GM19099 (cell line): Measurements from ENCODE around the gene OCA2.

Experiments
- POLR2A ChIP-seq: IDR thresholded peaks from 3 replicates; pipeline ENCODE4 v1.6.1; 2011; ENCODE audit warnings: low read depth; ENCODE audit not compliant: insufficient read length; ENCODE audit errors: extremely low read depth

OCA2 gene

DNA sequence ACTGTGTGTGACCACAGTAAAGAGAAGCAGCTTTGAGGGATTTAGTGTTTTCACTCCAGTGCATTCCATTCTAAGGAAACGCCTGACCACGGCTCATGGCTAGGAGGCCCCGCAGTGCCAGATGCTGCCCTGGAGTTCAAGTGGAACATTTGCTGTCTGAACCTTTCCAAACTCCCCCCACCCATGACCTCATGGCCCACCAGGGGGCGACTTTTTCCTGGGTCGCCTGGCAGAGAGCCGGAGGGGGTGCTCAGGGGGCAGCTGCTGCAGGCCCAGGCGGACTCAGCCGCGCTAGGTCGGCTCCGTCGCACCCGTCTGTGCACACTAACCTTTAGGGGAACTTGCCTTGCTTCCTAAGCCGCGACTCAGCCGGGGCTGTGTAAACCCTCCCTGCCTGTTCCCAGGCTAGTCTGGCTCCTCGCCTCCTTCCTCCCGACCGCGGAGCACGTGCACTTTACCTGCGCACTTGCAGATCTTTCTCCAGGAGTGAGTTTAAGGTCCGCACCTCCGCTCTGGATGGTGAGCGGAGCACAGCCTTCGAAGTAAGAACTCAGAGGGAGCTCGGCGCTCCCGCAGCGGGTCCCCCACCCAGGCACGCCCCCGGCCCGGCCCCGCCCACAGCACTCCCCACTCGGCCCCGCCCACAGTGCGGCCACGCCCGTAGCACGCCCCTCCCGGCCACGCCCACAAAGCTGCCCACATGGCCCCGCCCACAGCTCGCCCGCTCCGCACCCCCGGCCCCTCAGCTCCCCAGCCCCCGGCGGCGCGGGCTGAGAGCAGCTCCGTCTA lies at the start of gene OCA2:
Gene OCA2 (minus strand): TSS at position 550 of the 789 bp plus-strand sequence. CDS start 17,441 bp downstream, outside the sequence.
- TF ChIP-seq POLR2A, result no peak

DNA sequence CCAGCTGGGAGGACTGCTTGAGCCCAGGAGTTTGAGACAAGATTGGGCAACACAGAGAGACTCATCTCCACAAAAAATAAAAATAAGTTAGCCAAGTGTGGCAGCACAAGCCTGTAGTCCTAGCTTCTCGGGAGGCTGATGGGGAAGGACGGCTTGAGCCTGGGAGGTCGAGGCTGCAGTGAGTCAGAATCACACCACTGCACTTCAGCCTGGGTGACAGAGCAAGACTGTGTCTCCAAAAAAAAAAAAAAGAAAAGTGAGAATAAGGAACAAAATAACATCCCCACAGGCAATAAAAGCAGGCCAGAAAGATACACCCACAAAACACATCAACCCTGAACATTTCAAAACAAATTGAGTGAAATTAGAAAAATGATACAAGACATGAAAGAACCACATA lies 48.7 kb upstream of the OCA2 start:
- no peak for TF ChIP-seq POLR2A

DNA sequence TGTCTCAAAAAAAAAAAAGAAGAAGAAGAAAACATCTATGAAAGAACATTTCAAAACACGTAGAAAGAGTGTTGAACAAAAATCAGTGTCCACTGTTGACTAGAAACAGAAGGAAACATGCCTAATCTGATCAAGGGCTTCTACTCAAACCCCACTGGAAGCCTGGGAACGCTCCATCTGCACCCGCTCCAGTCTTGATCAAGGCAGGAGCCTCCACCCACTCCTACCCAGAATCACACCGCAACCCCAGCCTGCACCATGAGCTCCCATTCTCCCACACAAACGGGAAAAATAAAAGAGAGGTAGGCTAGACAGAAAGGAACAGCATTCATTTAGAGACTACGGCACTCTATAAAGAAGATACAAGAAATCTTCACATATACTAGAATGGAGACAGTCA lies 40.9 kb upstream of the OCA2 start:
- TF ChIP-seq POLR2A, result no peak

DNA sequence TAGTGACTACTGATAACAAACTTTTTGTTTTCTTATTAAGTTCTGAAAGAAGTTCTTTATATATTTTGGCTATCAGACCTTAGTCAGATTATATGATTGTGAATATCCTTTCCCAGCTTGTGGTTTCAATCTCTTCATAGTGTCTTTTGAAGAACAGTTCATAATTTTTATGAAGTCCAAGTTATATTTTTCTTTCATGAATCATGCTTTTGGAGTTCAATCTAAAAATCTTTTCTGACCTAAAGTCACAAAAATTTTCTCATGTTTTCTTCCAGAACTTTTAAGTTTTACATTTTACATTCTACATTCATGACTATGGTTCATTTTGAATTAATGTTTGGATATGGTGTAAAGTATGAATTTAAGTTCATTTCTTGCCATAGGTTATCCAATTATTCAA lies 34.2 kb upstream of the OCA2 start:
- TF ChIP-seq POLR2A, result no peak

DNA sequence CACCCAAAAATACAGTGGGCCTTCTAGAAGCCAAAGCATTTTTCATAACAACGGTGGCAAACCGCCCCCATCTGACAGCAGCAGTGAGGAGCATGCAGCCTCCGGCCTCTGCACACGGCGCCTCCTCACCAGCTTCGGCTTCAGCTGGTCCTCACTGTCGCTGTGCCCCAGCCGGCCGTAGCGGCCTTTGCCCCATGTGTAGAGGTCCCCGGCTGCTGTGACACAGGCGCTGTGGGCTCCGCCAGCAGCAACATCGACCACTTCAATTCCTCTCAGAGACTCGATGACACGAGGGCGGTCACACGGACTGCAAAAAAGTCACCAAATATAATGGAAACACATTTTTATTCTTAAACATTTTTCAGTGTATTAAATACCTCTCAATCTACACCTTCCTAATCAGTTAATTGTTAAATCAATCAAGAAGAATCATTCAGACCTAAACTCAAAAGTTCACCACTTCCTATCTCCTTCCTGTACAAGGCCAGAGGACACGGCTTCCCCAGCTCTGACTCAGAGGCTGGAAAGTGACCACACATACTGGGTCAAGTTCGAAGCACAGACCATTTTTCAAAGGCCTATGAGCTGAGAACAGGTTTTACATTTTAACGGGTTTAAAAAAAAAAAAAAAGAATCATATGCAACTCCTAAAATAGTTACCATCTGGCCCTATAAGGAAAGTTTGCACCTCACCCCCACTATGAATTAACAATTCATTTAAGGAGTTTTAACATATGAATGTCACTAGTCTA lies 33.6 kb upstream of the OCA2 start:
- TF ChIP-seq POLR2A, result no peak

DNA sequence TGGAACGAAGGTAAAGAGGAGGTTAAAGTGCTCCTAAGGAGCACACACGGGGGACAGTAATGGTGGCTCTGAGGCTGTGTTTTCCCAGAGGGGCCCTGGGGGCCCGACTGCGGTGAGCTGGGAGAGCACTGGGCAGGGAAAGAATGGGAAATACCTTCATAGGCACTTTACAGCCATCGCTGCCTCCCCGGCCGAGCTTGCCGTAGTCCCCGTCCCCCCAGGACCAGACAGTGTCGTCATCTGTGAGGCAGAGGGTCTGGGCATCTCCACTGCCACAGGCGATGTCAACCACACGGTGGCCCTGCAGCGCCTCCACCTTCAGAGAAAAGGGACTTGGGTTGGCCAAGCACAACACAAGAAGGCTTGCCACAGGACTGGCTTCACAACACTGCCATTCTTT lies 32.8 kb upstream of the OCA2 start:
- no peak for TF ChIP-seq POLR2A

DNA sequence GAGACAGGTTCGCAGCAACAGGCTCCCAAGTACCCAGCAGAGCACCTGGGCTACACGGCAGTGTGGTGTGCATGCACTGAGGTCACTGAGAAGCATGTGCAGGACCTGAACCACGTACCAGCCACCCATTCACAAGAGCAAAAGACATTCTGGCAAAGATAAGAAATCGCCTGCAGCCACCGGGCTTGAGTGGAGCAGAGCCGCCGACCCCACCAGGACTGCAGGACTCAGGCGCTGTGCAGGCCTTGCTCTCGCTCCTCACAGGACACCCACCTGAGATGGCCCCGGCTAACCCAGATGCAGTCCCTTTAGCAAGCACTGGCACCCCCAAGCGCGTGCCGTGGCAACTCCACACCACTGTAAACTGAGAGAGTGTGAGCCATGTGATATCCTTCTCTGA lies 32.3 kb upstream of the OCA2 start:
- no peak for TF ChIP-seq POLR2A

DNA sequence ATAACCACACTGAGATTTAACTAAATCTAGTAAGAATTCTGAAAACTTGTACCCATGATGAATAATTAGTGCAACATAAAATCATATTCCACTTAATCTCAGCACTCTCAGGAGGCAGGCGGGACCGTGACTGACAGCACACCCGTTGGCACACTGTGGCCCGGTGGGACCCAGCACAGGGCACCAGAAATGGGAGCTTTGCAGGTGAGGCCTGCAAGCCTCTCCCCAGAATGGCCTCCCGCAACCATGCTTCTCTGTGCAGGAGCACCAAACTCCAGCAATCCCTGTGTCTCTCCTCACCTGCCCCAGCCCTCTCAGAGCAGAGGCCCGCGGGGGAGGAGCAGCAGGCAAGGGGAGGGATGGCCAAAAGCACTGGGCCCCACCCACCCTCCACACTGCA lies 31.5 kb upstream of the OCA2 start:
- TF ChIP-seq POLR2A, result no peak

DNA sequence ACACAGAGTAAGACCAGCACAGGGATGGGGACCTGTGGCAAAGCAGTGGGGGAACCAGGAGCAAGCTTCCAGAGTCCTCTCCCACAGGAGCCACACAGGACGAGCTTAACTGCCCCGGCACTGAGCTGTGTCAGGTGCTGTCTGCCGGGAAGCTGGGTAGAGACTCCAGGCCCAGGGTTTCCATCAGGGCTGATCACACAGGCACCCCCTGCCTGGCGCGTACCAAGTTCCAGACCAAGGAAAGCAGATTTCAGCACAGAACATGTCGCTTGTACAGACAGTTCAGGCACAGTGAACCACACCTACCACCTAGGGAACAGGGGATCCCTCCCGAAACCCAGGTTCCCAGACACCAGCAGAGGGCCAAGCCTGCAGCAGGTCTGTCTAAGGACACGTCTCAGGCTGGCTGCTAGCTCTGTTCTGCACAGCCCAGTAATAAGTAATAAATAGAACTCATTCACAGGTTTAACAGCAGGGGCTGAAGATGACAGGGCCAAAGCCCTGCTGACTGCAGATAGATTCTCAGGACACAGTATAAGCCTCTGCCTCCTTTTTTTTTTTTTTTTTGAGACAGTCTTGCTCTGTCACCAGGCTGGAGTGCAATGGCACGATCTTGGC lies 30.2 kb upstream of the OCA2 start:
- no peak for TF ChIP-seq POLR2A

DNA sequence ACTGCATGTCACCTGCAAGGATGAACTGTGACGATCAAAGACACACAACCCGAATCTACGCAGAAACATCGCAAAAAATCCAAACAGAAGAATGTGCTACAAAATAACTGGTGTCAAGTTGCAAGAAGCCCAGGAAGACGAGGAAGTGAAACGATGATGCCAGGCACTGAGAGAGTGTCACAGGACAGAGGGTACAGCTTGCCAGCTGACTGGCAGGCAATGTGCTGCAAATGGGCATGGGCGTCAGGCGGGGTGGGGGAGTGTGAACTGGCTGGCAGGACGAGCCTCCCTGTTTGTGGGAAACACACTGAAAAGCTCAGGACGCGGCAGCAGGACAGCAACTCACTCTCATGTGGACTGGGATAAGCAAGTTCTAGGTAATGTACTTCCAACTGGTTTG lies 28.9 kb upstream of the OCA2 start:
- no peak for TF ChIP-seq POLR2A

DNA sequence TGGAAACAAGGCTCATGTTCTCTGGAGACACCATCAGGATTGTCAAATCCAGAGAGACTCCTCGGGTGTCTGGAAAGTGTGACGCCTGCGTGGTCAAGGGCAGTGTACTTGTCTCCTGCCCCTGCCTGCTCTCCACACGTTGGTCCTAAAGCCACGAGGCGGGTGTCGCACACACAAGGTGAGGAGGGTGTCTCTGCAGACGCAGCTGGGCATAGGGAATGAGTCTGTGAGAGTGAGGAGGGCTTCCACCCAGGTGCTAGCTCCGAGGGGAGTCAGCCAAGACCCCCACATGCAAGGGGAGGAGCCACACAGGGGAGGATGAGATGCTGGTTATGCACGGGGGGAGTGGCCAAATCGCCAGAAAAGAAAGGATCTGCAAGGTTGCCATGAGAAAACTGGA lies 27.9 kb upstream of the OCA2 start:
- no peak for TF ChIP-seq POLR2A

DNA sequence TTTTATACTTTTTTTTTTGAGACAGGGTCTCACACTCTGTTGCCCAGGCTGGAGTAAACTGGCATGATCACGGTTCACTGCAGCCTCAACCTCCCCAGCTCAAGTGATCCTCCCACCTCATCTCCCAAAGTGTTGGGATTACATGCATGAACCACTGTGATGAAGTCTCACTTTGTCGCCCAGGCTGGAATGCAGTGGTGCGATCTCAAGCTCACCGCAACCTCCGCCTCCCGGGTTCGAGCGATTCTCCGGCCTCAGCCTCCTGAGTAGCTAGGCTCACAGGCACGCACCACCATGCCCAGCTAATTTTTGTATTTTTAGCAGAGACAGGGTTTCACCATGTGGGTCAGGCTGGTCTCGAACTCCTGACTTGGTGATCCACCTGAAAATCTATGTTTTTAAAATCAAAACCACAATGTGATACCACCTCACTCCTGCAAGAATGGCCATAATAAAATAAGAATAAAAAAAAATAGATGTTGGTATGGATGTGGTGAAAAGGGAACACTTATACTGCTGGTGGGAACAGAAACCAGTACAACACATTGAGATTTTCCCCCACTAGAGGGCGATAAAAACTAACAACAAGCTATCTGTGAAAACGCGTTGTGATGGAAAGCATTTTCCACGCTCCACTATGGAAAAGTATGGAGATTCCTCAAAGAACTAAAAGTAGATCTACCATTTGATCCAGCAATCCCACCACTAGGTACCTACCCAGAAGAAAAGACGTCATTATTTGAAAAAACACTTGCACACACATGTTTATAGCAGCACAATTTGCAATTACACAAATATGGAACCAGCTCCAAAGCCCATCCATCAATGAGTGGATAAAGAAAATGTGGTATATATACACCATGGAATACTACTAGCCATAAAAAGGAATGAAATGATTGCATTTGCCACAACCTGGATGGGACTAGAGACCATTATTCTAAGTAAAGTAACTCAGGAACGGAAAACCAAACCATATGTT lies 26.8 kb upstream of the OCA2 start:
- TF ChIP-seq POLR2A, result no peak

DNA sequence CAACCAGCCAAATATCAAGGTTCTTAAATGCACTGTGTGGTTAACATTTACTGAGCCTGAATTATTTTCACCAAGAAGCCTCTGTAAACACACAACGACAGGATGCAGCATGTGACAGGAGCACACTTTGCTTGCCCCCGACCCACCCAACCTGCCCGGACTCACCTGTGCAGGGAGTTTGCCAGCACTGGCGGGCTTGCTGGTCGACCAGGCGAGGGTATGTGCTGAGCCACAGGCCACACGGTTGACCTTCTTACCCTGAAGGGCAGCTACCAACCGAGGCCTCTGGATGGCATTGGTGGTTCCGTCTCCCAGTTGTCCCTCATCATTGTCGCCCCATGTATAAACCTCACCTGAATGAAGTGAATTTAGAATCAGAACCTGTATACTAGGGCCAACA lies 25.7 kb upstream of the OCA2 start:
- no peak for TF ChIP-seq POLR2A

DNA sequence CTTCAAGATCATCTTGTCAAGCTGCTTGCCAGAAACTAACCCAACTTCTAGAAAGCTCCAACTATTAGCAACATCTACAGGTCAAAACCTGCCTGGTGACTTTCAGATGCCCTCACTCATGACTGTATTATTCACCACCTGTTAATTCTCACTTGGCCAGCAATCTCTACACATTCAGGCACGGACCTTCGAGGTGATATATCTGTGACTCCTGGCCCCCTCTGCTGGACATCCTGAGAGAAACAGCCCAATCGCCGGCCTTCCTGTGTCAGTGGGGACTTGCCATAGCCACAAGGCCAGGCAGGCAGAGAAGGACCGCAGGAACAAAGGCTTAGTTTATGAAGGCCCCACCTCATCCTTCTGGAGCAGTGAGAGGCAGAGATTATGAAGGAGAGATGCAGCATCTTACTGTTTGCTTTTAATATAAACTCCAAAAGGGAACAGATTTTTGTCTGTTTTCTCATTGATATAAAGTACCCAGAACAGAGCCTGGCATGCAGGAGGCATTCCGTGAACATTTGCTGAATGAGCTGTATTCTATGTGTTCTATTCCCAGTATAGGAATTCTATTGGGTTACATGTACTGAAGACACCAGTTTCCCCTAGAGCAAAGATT lies 24.4 kb upstream of the OCA2 start:
- TF ChIP-seq POLR2A, result no peak
